HEK293 (cell line): ENCODE results near the gene SAPCD1.

Experiments
- BCL11B ChIP-seq: fragments of 450-650 bp; formaldehyde crosslinking; IDR thresholded peaks from 2 replicates; pipeline ENCODE4 v1.5.1; 2016; ENCODE audit warnings: low read depth, missing biosample characterization, missing genetic modification characterization
- KLF17 ChIP-seq: fragments of 450-650 bp; formaldehyde crosslinking; IDR thresholded peaks from 2 replicates; pipeline ENCODE4 v1.5.1; 2016; ENCODE audit warnings: missing biosample characterization, missing genetic modification characterization
- KLF8 ChIP-seq: fragments of 450-650 bp; formaldehyde crosslinking; IDR thresholded peaks from 2 replicates; pipeline ENCODE4 v1.5.1; 2016; ENCODE audit warnings: missing biosample characterization, missing genetic modification characterization
- MZF1 ChIP-seq: fragments of 450-650 bp; formaldehyde crosslinking; IDR thresholded peaks from 2 replicates; pipeline ENCODE4 v1.5.1; 2017; ENCODE audit warnings: missing biosample characterization, missing genetic modification characterization, borderline replicate concordance
- SCRT1 ChIP-seq: fragments of 450-650 bp; formaldehyde crosslinking; IDR thresholded peaks from 2 replicates; pipeline ENCODE4 v1.5.1; 2016; ENCODE audit warnings: missing biosample characterization, missing genetic modification characterization, borderline replicate concordance
- ZBTB1 ChIP-seq: fragments of 450-650 bp; formaldehyde crosslinking; IDR thresholded peaks from 2 replicates; pipeline ENCODE4 v1.5.1; 2016; ENCODE audit warnings: missing biosample characterization, missing genetic modification characterization
- ZBTB21 ChIP-seq: fragments of 450-650 bp; formaldehyde crosslinking; IDR thresholded peaks from 2 replicates; pipeline ENCODE4 v1.5.1; 2017; ENCODE audit warnings: missing biosample characterization, missing genetic modification characterization
- ZBTB48 ChIP-seq: fragments of 450-650 bp; formaldehyde crosslinking; IDR thresholded peaks from 2 replicates; pipeline ENCODE4 v1.5.1; 2016; ENCODE audit warnings: missing biosample characterization, missing genetic modification characterization
- ZIC2 ChIP-seq: fragments of 450-650 bp; formaldehyde crosslinking; IDR thresholded peaks from 2 replicates; pipeline ENCODE4 v1.5.1; 2016; ENCODE audit warnings: missing biosample characterization, missing genetic modification characterization
- ZNF221 ChIP-seq: fragments of 450-650 bp; formaldehyde crosslinking; IDR thresholded peaks from 2 replicates; pipeline ENCODE4 v1.5.1; 2017; ENCODE audit warnings: missing biosample characterization, missing genetic modification characterization, borderline replicate concordance
- ZNF292 ChIP-seq: fragments of 450-650 bp; formaldehyde crosslinking; IDR thresholded peaks from 2 replicates; pipeline ENCODE4 v1.5.1; 2016; ENCODE audit warnings: low read depth, missing biosample characterization, missing genetic modification characterization, borderline replicate concordance
- ZNF311 ChIP-seq: fragments of 450-650 bp; formaldehyde crosslinking; IDR thresholded peaks from 2 replicates; pipeline ENCODE4 v1.5.1; 2017; ENCODE audit warnings: missing biosample characterization, missing genetic modification characterization, borderline replicate concordance
- ZNF404 ChIP-seq: fragments of 450-650 bp; formaldehyde crosslinking; IDR thresholded peaks from 2 replicates; pipeline ENCODE4 v1.5.1; 2017; ENCODE audit warnings: missing biosample characterization, missing genetic modification characterization
- ZNF510 ChIP-seq: fragments of 450-650 bp; formaldehyde crosslinking; IDR thresholded peaks from 2 replicates; pipeline ENCODE4 v1.5.1; 2018; ENCODE audit warnings: mild to moderate bottlenecking, missing genetic modification characterization, missing biosample characterization; ENCODE audit not compliant: insufficient replicate concordance
- ZNF529 ChIP-seq: fragments of 450-650 bp; formaldehyde crosslinking; IDR thresholded peaks from 2 replicates; pipeline ENCODE4 v1.5.1; 2017; ENCODE audit warnings: missing genetic modification characterization, missing biosample characterization; ENCODE audit not compliant: insufficient replicate concordance
- ZNF654 ChIP-seq: fragments of 450-650 bp; formaldehyde crosslinking; IDR thresholded peaks from 2 replicates; pipeline ENCODE4 v1.5.1; 2016; ENCODE audit warnings: low read depth, missing biosample characterization, missing genetic modification characterization
- ZNF76 ChIP-seq: fragments of 450-650 bp; formaldehyde crosslinking; IDR thresholded peaks from 2 replicates; pipeline ENCODE4; 2016; ENCODE audit warnings: low read depth, missing biosample characterization, missing genetic modification characterization, borderline replicate concordance
- TF ChIP-seq, protein P1 (sequence below): fragments of 450-650 bp; formaldehyde crosslinking; IDR thresholded peaks from 2 replicates; pipeline ENCODE4 v1.5.1; 2017; ENCODE audit warnings: missing biosample characterization, missing genetic modification characterization
- TF ChIP-seq, protein P2 (sequence below): fragments of 450-650 bp; formaldehyde crosslinking; IDR thresholded peaks from 2 replicates; pipeline ENCODE4 v1.5.1; 2016; ENCODE audit warnings: missing biosample characterization, missing genetic modification characterization
- TF ChIP-seq, protein P3 (sequence below): fragments of 450-650 bp; formaldehyde crosslinking; IDR thresholded peaks from 2 replicates; pipeline ENCODE4 v1.5.1; 2017; ENCODE audit warnings: missing biosample characterization, missing genetic modification characterization
- TF ChIP-seq, protein P4 (sequence below): fragments of 450-650 bp; formaldehyde crosslinking; IDR thresholded peaks from 2 replicates; pipeline ENCODE4 v1.5.1; 2016; ENCODE audit warnings: missing biosample characterization, missing genetic modification characterization, borderline replicate concordance

Gene SAPCD1

DNA sequence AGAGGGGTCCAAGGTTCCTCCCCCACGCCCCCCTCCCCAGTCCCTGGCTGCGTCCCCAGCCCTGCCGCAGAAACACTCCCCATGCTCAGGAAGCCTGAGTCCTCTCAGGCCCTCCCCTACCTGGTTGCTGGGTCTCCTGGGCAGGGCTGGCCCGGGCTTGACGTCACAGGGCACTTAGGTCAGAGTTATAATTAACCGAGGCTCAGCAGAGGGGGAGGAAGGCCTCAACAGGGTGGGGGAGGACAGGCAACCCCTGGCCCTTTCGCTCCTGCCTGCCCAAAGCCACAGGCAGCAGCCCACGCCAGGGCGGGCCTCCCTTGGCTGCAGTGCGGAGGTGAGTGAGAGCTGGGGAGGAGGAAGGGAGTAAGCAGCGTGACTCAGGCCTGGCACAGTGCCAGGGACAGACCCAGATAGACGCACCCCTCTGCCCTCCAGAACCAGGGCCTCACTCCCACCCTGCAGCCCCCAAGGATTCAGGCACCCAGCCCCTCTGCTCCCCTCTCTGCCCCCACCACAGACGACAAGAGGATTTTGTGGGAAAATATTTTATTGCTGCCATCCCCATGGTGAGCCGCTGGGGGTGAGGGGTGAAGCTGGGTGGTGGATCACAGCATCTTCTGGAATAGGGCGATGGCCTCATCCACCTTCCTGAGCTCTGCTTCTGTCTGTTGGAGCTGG lies 14.7 kb downstream of the SAPCD1 start, which contains the start of gene VWA7 (continued):
- TF ChIP-seq KLF17 (tag by site-specific recombination) (peak; percentile 99), SCRT1 (no peak), ZNF221 (tag by site-specific recombination) (peak; percentile 82; the same call in 1 of the 2 replicates), ZIC2 (peak; percentile 95), ZNF529 (tag by site-specific recombination) (no peak), ZNF404 (tag by site-specific recombination) (no peak), MZF1 (tag by site-specific recombination) (peak; percentile 60; the same call in 1 of the 2 replicates), ZBTB21 (tag by site-specific recombination) (peak; percentile 96), ZBTB48 (tag by site-specific recombination) (peak; percentile 89), ZNF510 (no peak), BCL11B (tag by site-specific recombination) (no peak), ZNF654 (tag by site-specific recombination) (no peak; the same call in 1 of the 2 replicates), ZBTB1 (tag by site-specific recombination) (no peak), KLF8 (tag by site-specific recombination) (peak; percentile 90), ZNF76 (tag by site-specific recombination) (peak; percentile 70; the same call in 1 of the 2 replicates), ZNF292 (tag by site-specific recombination) (no peak), ZNF311 (tag by site-specific recombination) (peak; percentile 90)
- TF ChIP-seq, protein P1, sequence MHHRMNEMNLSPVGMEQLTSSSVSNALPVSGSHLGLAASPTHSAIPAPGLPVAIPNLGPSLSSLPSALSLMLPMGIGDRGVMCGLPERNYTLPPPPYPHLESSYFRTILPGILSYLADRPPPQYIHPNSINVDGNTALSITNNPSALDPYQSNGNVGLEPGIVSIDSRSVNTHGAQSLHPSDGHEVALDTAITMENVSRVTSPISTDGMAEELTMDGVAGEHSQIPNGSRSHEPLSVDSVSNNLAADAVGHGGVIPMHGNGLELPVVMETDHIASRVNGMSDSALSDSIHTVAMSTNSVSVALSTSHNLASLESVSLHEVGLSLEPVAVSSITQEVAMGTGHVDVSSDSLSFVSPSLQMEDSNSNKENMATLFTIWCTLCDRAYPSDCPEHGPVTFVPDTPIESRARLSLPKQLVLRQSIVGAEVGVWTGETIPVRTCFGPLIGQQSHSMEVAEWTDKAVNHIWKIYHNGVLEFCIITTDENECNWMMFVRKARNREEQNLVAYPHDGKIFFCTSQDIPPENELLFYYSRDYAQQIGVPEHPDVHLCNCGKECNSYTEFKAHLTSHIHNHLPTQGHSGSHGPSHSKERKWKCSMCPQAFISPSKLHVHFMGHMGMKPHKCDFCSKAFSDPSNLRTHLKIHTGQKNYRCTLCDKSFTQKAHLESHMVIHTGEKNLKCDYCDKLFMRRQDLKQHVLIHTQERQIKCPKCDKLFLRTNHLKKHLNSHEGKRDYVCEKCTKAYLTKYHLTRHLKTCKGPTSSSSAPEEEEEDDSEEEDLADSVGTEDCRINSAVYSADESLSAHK: peak; percentile 48; the same call in 1 of the 2 replicates
- TF ChIP-seq, protein P2, sequence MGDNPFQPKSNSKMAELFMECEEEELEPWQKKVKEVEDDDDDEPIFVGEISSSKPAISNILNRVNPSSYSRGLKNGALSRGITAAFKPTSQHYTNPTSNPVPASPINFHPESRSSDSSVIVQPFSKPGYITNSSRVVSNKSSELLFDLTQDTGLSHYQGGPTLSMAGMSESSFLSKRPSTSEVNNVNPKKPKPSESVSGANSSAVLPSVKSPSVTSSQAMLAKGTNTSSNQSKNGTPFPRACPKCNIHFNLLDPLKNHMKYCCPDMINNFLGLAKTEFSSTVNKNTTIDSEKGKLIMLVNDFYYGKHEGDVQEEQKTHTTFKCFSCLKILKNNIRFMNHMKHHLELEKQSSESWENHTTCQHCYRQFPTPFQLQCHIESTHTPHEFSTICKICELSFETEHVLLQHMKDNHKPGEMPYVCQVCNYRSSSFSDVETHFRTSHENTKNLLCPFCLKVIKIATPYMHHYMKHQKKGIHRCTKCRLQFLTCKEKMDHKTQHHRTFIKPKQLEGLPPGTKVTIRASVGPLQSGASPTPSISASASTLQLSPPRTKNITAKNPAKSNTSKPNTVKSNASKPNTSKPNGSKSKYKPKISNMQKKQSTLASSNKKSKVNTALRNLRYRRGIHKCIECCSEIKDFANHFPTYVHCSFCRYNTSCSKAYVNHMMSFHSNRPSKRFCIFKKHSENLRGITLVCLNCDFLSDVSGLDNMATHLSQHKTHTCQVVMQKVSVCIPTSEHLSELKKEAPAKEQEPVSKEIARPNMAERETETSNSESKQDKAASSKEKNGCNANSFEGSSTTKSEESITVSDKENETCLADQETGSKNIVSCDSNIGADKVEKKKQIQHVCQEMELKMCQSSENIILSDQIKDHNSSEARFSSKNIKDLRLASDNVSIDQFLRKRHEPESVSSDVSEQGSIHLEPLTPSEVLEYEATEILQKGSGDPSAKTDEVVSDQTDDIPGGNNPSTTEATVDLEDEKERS: no peak
- TF ChIP-seq, protein P3, sequence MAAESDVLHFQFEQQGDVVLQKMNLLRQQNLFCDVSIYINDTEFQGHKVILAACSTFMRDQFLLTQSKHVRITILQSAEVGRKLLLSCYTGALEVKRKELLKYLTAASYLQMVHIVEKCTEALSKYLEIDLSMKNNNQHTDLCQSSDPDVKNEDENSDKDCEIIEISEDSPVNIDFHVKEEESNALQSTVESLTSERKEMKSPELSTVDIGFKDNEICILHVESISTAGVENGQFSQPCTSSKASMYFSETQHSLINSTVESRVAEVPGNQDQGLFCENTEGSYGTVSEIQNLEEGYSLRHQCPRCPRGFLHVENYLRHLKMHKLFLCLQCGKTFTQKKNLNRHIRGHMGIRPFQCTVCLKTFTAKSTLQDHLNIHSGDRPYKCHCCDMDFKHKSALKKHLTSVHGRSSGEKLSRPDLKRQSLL: peak; percentile 73
- TF ChIP-seq, protein P4, sequence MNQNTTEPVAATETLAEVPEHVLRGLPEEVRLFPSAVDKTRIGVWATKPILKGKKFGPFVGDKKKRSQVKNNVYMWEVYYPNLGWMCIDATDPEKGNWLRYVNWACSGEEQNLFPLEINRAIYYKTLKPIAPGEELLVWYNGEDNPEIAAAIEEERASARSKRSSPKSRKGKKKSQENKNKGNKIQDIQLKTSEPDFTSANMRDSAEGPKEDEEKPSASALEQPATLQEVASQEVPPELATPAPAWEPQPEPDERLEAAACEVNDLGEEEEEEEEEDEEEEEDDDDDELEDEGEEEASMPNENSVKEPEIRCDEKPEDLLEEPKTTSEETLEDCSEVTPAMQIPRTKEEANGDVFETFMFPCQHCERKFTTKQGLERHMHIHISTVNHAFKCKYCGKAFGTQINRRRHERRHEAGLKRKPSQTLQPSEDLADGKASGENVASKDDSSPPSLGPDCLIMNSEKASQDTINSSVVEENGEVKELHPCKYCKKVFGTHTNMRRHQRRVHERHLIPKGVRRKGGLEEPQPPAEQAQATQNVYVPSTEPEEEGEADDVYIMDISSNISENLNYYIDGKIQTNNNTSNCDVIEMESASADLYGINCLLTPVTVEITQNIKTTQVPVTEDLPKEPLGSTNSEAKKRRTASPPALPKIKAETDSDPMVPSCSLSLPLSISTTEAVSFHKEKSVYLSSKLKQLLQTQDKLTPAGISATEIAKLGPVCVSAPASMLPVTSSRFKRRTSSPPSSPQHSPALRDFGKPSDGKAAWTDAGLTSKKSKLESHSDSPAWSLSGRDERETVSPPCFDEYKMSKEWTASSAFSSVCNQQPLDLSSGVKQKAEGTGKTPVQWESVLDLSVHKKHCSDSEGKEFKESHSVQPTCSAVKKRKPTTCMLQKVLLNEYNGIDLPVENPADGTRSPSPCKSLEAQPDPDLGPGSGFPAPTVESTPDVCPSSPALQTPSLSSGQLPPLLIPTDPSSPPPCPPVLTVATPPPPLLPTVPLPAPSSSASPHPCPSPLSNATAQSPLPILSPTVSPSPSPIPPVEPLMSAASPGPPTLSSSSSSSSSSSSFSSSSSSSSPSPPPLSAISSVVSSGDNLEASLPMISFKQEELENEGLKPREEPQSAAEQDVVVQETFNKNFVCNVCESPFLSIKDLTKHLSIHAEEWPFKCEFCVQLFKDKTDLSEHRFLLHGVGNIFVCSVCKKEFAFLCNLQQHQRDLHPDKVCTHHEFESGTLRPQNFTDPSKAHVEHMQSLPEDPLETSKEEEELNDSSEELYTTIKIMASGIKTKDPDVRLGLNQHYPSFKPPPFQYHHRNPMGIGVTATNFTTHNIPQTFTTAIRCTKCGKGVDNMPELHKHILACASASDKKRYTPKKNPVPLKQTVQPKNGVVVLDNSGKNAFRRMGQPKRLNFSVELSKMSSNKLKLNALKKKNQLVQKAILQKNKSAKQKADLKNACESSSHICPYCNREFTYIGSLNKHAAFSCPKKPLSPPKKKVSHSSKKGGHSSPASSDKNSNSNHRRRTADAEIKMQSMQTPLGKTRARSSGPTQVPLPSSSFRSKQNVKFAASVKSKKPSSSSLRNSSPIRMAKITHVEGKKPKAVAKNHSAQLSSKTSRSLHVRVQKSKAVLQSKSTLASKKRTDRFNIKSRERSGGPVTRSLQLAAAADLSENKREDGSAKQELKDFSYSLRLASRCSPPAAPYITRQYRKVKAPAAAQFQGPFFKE (tag by site-specific recombination): peak; percentile 66; the same call in 1 of the 2 replicates
